ENCODE results near the gene UBE2V1.
"Not testable (repeated sequence)": the region's sequence is repeated elsewhere in the genome, so short reads cannot be mapped to it uniquely, and the experiment has no call there.

The UBE2V1 gene

GRCh38 chr20:50112512-50113419 lies at the start of gene UBE2V1:
TSS of gene UBE2V1 (minus strand) at chr20:50113150. CDS start at chr20:50113128, 22 bp downstream.
- Histone ChIP-seq H3K9ac (ENCODE audit: low read length) (peak within 1 kb of the TSS; percentile 90), H3K9me3 (ENCODE audit: control insufficient read depth, low read length) (no peaks in the 10 kb centered on the region), H3K4me1 (ENCODE audit: control insufficient read depth, insufficient read depth, low read length) (peaks cover 56% of the 10 kb centered on the region), H3K36me3 (ENCODE audit: control insufficient read depth, insufficient read depth, low read length) (no peaks in the 10 kb centered on the region), H3K27me3 (ENCODE audit: control insufficient read depth, insufficient read depth, low read length) (no peaks in the 10 kb centered on the region), H3K4me3 (ENCODE audit: low read length) (peak within 1 kb of the TSS; percentile 61)

- H3K4me3 ChIP-seq (ENCODE audit: low read length); H3K9me3 ChIP-seq (ENCODE audit: control insufficient read depth, low read length); H3K27me3 ChIP-seq (ENCODE audit: control insufficient read depth, insufficient read depth, low read length); H3K9ac ChIP-seq (ENCODE audit: low read length); H3K36me3 ChIP-seq (ENCODE audit: control insufficient read depth, insufficient read depth, low read length): not testable (repeated sequence)
- peaks cover 17% of the 10 kb centered on the region for H3K4me1 ChIP-seq (ENCODE audit: control insufficient read depth, insufficient read depth, low read length)
These were observed 48.5 kb upstream of the UBE2V1 start for GRCh38 chr20:50161494-50161893.

GRCh38 chr20:50153500-50154377 lies 40.8 kb upstream of the UBE2V1 start, which contains the start of gene PEDS1:
TSS of gene PEDS1 (minus strand) at chr20:50153723. CDS start at chr20:50153637, 86 bp downstream.
- peaks cover 43% of the 10 kb centered on the region for H3K4me1 ChIP-seq (ENCODE audit: control insufficient read depth, insufficient read depth, low read length)
- no peaks in the 10 kb centered on the region for H3K36me3 ChIP-seq (ENCODE audit: control insufficient read depth, insufficient read depth, low read length)
- no peaks in the 10 kb centered on the region for H3K9me3 ChIP-seq (ENCODE audit: control insufficient read depth, low read length)
- H3K27me3 ChIP-seq (ENCODE audit: control insufficient read depth, insufficient read depth, low read length): no peaks in the 10 kb centered on the region
- H3K4me3 ChIP-seq (ENCODE audit: low read length): peak within 1 kb of the TSS; percentile 85
- H3K9ac ChIP-seq (ENCODE audit: low read length): peak within 1 kb of the TSS; percentile 97

GRCh38 chr20:50153153-50153499 lies 40.2 kb upstream of the UBE2V1 start:
- Histone ChIP-seq H3K9ac (ENCODE audit: low read length) (peak overlapping the region; percentile 97), H3K9me3 (ENCODE audit: control insufficient read depth, low read length) (no peaks in the 10 kb centered on the region), H3K4me3 (ENCODE audit: low read length) (peak overlapping the region; percentile 85), H3K36me3 (ENCODE audit: control insufficient read depth, insufficient read depth, low read length) (peaks cover 3% of the 10 kb centered on the region), H3K27me3 (ENCODE audit: control insufficient read depth, insufficient read depth, low read length) (no peaks in the 10 kb centered on the region), H3K4me1 (ENCODE audit: control insufficient read depth, insufficient read depth, low read length) (peaks cover 47% of the 10 kb centered on the region)

GRCh38 chr20:50152394-50153152 lies 39.6 kb upstream of the UBE2V1 start:
- Histone ChIP-seq H3K9me3 (ENCODE audit: control insufficient read depth, low read length) (no peaks in the 10 kb centered on the region), H3K4me1 (ENCODE audit: control insufficient read depth, insufficient read depth, low read length) (peaks cover 53% of the 10 kb centered on the region), H3K36me3 (ENCODE audit: control insufficient read depth, insufficient read depth, low read length) (peaks cover 3% of the 10 kb centered on the region), H3K27me3 (ENCODE audit: control insufficient read depth, insufficient read depth, low read length) (no peaks in the 10 kb centered on the region), H3K9ac (ENCODE audit: low read length) (peak overlapping the region; percentile 97), H3K4me3 (ENCODE audit: low read length) (peak overlapping the region; percentile 85)

GRCh38 chr20:50151034-50151743 lies 38.2 kb upstream of the UBE2V1 start:
- Histone ChIP-seq H3K27me3 (ENCODE audit: control insufficient read depth, insufficient read depth, low read length) (no peaks in the 10 kb centered on the region), H3K9me3 (ENCODE audit: control insufficient read depth, low read length) (no peaks in the 10 kb centered on the region), H3K4me3 (ENCODE audit: low read length) (no peak overlapping the region), H3K4me1 (ENCODE audit: control insufficient read depth, insufficient read depth, low read length) (peaks cover 67% of the 10 kb centered on the region), H3K36me3 (ENCODE audit: control insufficient read depth, insufficient read depth, low read length) (peaks cover 3% of the 10 kb centered on the region), H3K9ac (ENCODE audit: low read length) (peak overlapping the region; percentile 64)

- Histone ChIP-seq H3K27me3 (ENCODE audit: control insufficient read depth, insufficient read depth, low read length) (no peaks in the 10 kb centered on the region), H3K9ac (ENCODE audit: low read length) (peak overlapping the region; percentile 10), H3K4me3 (ENCODE audit: low read length) (no peak overlapping the region), H3K36me3 (ENCODE audit: control insufficient read depth, insufficient read depth, low read length) (peaks cover 3% of the 10 kb centered on the region), H3K9me3 (ENCODE audit: control insufficient read depth, low read length) (no peaks in the 10 kb centered on the region), H3K4me1 (ENCODE audit: control insufficient read depth, insufficient read depth, low read length) (peaks cover 71% of the 10 kb centered on the region)
These were observed 36.7 kb upstream of the UBE2V1 start for GRCh38 chr20:50149481-50150254.

GRCh38 chr20:50146732-50147662 lies 34.0 kb upstream of the UBE2V1 start:
- Histone ChIP-seq H3K27me3 (ENCODE audit: control insufficient read depth, insufficient read depth, low read length) (no peaks in the 10 kb centered on the region), H3K9me3 (ENCODE audit: control insufficient read depth, low read length) (no peaks in the 10 kb centered on the region), H3K4me3 (ENCODE audit: low read length) (no peak overlapping the region), H3K36me3 (ENCODE audit: control insufficient read depth, insufficient read depth, low read length) (peaks cover 14% of the 10 kb centered on the region), H3K4me1 (ENCODE audit: control insufficient read depth, insufficient read depth, low read length) (peaks cover 77% of the 10 kb centered on the region), H3K9ac (ENCODE audit: low read length) (peak overlapping the region; percentile 69)

- Histone ChIP-seq H3K9ac (ENCODE audit: low read length) (peak overlapping the region; percentile 69), H3K4me1 (ENCODE audit: control insufficient read depth, insufficient read depth, low read length) (peaks cover 77% of the 10 kb centered on the region), H3K36me3 (ENCODE audit: control insufficient read depth, insufficient read depth, low read length) (peaks cover 17% of the 10 kb centered on the region)
These were observed 33.3 kb upstream of the UBE2V1 start for GRCh38 chr20:50146214-50146613.

GRCh38 chr20:50145566-50145965 lies 32.6 kb upstream of the UBE2V1 start:
- H3K4me1 ChIP-seq (ENCODE audit: control insufficient read depth, insufficient read depth, low read length): peaks cover 77% of the 10 kb centered on the region
- H3K27me3 ChIP-seq (ENCODE audit: control insufficient read depth, insufficient read depth, low read length): no peaks in the 10 kb centered on the region
- H3K4me3 ChIP-seq (ENCODE audit: low read length): no peak overlapping the region
- H3K9ac ChIP-seq (ENCODE audit: low read length): no peak overlapping the region
- peaks cover 17% of the 10 kb centered on the region for H3K36me3 ChIP-seq (ENCODE audit: control insufficient read depth, insufficient read depth, low read length)
- no peaks in the 10 kb centered on the region for H3K9me3 ChIP-seq (ENCODE audit: control insufficient read depth, low read length)

More at GRCh38 chr20:50146214-50146613, 33.3 kb upstream of the UBE2V1 start:
- Histone ChIP-seq H3K27me3 (ENCODE audit: control insufficient read depth, insufficient read depth, low read length) (no peaks in the 10 kb centered on the region), H3K4me3 (ENCODE audit: low read length) (no peak overlapping the region), H3K9me3 (ENCODE audit: control insufficient read depth, low read length) (no peaks in the 10 kb centered on the region)
